HG03432 (cell line): ENCODE results near the gene PCP4L1.
A peak's percentile ranks its signal among the peaks of the same experiment; 100 is the strongest.
"Not testable (repeated sequence)": the region's sequence is repeated elsewhere in the genome, so short reads cannot be mapped to it uniquely, and the experiment has no call there.

Experiments used
- ATAC-seq: cut with Tn5 transposase; IDR thresholded peaks from one replicate; pipeline ENCODE4 v1.9.1; 2021; ENCODE audit warnings: mild to moderate bottlenecking, moderate library complexity; ENCODE audit not compliant: unreplicated experiment

The PCP4L1 gene

GRCh38 chr1:161311595-161312181 lies 53.1 kb downstream of the PCP4L1 start:
- ATAC-seq, result no peak

DNA sequence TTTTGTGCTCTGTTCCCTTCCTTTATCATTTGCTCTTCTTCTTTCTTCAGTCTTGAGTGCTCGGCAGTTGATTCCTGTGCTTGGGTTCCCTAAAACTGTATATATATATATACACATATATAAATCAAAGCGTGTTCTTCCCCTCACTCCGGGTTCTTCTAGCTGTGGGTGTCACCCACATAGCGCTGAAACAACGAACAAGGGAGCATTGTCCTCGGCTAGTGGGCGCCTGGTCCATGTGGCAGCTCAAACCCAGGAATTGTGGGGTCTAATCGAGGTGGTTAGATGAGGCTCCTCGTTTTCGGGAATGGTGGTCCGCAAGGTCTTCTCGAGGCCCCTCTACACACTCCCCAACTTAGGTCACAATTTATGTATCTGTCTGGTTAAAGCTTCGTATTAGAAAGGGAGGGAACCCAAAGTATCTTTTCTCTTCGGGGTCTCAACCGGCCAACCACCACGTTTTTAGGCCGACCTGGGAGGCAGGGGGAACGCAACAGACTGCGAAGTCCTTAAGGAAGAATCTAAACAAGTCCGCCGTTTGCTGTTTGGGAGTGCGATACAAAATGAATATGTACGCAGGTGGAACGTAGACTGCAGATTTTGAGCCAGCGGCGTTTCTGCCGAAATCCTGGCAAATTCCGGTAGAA lies 55.1 kb downstream of the PCP4L1 start:
- no peak for ATAC-seq

DNA sequence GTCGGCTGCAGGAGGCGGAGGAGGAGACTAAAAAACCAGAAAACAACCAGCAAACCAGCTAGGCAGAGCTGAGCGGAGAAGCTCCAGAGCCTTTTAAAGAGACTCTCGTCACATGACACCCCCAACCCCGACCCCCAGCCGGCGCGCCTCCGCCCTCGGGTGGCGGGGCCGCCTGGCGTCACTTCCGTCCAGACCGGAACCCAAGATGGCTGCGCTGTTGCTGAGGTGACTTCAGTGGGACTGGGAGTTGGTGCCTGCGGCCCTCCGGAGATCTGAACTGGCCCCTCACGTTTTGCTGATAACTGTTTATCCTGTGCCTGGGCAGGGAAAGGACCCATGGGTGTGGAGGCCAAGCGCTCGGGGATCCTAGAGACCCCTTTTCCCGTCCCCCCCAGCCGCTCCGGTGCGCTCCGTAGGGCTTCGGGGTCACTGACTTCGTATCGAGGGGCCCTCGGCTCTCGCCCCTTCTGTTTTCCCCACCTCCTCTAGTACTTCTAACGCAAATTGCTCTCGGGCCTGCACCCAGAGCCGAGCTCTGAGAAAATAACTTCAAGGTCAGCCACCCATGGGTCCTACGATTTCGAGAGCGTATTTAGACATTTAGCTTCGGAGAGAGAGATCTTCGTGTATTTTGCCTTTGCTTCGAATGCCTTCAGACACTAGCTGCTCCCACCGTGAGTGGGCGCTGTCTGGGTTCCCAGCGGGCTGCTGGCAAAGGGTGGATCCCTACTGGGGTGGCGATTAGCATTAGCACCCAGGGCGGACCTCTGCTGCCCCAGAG lies 55.8 kb downstream of the PCP4L1 start, which contains the start of gene SDHC:
TSS of gene SDHC (plus strand) at position 181 of the 781 bp plus-strand sequence. CDS start at position 206, 25 bp downstream.
- peak; percentile 99 for ATAC-seq

GRCh38 chr1:161315841-161316674 lies 57.5 kb downstream of the PCP4L1 start:
- not testable (repeated sequence) for ATAC-seq

- no peak for ATAC-seq
Observed at GRCh38 chr1:161324020-161324419, 65.5 kb downstream of the PCP4L1 start.

DNA sequence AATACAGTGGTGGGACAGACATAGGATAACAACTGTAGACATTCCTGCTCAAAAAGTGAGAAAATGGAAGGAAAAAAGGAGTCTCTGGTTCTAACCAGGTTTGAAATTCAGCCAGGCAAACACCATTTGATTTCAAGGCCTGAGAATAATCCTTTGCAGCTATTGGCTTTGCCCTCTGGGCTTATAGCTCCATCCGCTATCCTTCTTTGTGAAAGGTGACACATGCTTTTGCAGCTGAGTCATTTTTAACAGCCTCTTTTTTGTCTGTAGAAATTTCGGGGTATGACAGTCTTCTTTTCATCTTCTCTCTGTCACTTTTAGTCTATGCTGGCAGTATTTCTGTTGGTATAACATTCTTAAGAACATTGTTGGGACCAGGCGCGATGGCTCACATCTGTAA lies 71.8 kb downstream of the PCP4L1 start:
- no peak for ATAC-seq

DNA sequence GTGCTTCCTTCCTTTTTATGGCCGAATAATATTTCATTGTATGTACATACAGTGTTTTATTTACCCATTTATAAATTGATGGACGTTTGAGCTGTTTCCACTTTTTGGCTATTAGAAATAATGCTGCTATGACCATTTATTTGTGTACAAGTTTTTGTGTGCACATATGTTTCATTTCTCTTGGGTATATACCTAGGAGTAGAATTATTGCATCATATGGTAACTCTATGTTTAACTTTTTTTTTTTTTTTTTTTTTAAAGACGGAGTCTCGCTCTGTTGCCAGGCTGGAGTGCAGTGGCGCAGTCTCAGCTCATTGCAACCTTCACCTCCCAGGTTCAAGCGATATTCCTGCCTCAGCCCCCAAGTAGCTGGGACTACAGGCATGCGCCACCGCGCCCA lies 74.6 kb downstream of the PCP4L1 start:
- ATAC-seq, result no peak
